Nephron (organoid): ENCODE measurements around the gene GMFB.
"Not testable (repeated sequence)": the region's sequence is repeated elsewhere in the genome, so short reads cannot be mapped to it uniquely, and the experiment has no call there.

ENCODE experiments used
- H3K27ac Mint-ChIP-seq, 3 experiments: 2 replicates each; pipeline ENCODE4 v1.8.0; 2020; ENCODE audit warnings: mixed read lengths in 3 of 3, mild to moderate bottlenecking in 2 of 3, moderate library complexity in 1 of 3
- H3K27me3 Mint-ChIP-seq: 2 replicates; pipeline ENCODE4 v1.8.0; 2021; ENCODE audit warnings: low read depth, mild to moderate bottlenecking, moderate library complexity, mixed read lengths
- H3K36me3 Mint-ChIP-seq: 2 replicates; pipeline ENCODE4 v1.8.0; 2020; ENCODE audit warnings: low read depth, mixed read lengths
- H3K4me1 Mint-ChIP-seq: 2 replicates; pipeline ENCODE4 v1.8.0; 2020; ENCODE audit warnings: mixed read lengths
- H3K4me3 Mint-ChIP-seq, 3 experiments: 2 replicates each; pipeline ENCODE4 v1.8.0; 2020; ENCODE audit warnings: mild to moderate bottlenecking in 3 of 3, mixed read lengths in 3 of 3, moderate library complexity in 2 of 3
- H3K9me3 Mint-ChIP-seq: 2 replicates; pipeline ENCODE4 v1.8.0; 2020; ENCODE audit warnings: mixed read lengths
- TF ChIP-seq, protein P1 (sequence below), 3 experiments: fragments of 200-600 bp; sonication (generic); IDR thresholded peaks; one replicate each; pipeline ENCODE4 v1.5.0; 2021; ENCODE audit warnings: antibody characterized with exemption in 3 of 3; ENCODE audit not compliant: unreplicated experiment in 3 of 3

The GMFB gene

DNA sequence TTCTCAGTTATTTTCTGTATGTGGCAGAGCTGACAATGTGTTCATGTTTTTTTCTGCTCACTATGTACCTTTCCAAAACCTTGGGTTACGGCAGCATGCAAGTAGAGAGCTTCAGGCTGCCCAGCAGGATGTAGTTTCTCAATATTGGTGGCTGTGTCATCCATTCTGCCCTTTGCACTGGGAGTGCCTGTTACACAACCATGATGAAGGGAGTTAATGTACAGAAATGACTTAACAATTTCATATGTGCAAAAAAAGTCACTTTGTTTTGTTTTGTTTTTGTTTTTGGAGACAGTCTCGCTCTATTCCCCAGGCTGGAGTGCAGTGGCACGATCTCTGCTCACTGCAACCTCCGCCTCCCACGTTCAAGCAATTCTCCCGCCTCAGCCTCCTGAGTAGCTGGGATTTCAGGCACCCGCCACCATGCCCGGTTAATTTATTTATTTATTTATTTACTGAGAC lies 41.5 kb downstream of the GMFB start:
- Mint-ChIP-seq H3K27ac (peak overlapping the region in 2 of 3 experiments; percentile 46 to 86), H3K27me3 (peaks cover 4% of the 10 kb centered on the region), H3K9me3 (no peaks in the 10 kb centered on the region), H3K4me1 (peaks cover 49% of the 10 kb centered on the region), H3K4me3 (no peak overlapping the region), H3K36me3 (no peaks in the 10 kb centered on the region)
- TF ChIP-seq, protein P1, sequence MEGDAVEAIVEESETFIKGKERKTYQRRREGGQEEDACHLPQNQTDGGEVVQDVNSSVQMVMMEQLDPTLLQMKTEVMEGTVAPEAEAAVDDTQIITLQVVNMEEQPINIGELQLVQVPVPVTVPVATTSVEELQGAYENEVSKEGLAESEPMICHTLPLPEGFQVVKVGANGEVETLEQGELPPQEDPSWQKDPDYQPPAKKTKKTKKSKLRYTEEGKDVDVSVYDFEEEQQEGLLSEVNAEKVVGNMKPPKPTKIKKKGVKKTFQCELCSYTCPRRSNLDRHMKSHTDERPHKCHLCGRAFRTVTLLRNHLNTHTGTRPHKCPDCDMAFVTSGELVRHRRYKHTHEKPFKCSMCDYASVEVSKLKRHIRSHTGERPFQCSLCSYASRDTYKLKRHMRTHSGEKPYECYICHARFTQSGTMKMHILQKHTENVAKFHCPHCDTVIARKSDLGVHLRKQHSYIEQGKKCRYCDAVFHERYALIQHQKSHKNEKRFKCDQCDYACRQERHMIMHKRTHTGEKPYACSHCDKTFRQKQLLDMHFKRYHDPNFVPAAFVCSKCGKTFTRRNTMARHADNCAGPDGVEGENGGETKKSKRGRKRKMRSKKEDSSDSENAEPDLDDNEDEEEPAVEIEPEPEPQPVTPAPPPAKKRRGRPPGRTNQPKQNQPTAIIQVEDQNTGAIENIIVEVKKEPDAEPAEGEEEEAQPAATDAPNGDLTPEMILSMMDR (IDR thresholded peaks at IDR 0.05; ENCODE audit: unreplicated experiment in 3 of 3), result no peak

DNA sequence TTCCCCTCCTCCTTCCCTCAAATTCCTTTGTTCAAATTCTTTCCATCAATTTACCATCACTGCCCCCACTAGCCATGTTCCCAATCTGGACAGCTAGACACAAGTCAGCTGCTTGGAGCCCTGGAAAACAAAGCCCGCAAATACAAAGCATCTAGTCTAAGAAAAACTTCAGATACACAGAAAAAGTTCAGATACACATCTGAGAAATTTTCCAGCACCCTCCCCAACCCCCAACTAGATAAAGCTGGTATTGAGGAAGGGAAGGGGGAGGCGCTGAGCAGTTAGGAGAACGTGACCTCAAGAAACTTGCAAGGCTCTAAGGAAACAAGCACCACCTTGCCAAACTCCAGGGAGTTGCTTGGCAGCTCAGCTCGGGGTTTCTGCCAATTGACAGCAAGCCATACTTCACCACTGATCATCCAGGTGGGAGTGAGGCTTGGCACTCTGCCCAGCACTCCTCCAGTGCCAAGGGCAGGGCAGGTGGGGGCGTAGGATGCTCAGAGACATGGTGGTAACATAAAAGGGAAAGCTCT lies 42.6 kb downstream of the GMFB start:
- Mint-ChIP-seq H3K36me3 (no peaks in the 10 kb centered on the region), H3K4me1 (peaks cover 59% of the 10 kb centered on the region), H3K4me3 (peak overlapping the region; percentile 37 to 45 (median 40)), H3K27ac (peak overlapping the region; percentile 86 to 94 (median 92)), H3K27me3 (peaks cover 4% of the 10 kb centered on the region), H3K9me3 (no peaks in the 10 kb centered on the region)
- TF ChIP-seq, protein P1 (IDR thresholded peaks at IDR 0.05; ENCODE audit: unreplicated experiment in 3 of 3), result no peak

DNA sequence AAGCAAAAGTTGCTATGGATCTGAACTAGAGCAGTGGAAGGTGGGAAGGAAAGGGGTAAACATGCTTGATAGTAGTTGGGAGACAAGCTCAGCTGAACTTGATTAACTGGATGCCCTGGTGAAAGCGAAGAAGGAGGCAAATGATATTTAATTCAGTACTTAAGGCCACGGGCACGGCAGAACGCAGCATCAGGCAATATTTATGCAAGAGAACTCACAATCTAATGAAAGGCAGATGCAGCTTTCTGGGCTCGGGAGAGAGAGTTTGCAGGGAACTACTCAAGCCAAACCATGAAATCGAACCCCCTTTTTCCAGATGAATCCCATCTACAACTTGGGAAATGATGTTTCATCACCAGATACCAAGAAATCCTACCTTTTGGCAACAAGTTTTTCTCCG lies 44.1 kb downstream of the GMFB start:
- peaks cover 4% of the 10 kb centered on the region for H3K27me3 Mint-ChIP-seq
- peaks cover 62% of the 10 kb centered on the region for H3K4me1 Mint-ChIP-seq
- H3K27ac Mint-ChIP-seq, result peak overlapping the region; percentile 89 to 92 (median 90)
- H3K4me3 Mint-ChIP-seq, result peak overlapping the region in 2 of 3 experiments; percentile 7 to 20
- peaks cover 5% of the 10 kb centered on the region for H3K36me3 Mint-ChIP-seq
- H3K9me3 Mint-ChIP-seq, result no peaks in the 10 kb centered on the region
- TF ChIP-seq, protein P1 (IDR thresholded peaks at IDR 0.05; ENCODE audit: unreplicated experiment in 3 of 3), result no peak

DNA sequence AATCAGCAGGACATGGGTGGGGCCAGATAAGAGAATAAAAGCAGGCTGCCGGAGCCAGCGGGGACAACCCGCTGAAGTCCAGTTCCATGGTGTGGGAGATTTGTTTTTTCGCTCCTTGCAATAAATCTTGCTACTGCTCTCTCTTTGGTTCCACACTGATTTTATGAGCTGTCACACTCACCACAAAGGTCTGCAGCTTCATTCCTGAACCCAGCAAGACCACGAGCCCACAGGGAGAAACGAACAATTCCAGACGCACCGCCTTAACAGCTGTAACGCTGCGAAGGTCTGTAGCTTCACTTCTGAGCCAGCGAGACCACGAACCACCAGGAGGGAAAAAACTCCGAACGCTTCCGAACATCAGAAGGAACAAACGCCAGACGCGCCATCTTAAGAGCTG lies 44.8 kb downstream of the GMFB start:
- peak overlapping the region; percentile 89 to 92 (median 90) for H3K27ac Mint-ChIP-seq
- TF ChIP-seq, protein P1 (IDR thresholded peaks at IDR 0.05; ENCODE audit: unreplicated experiment in 3 of 3), result no peak
- H3K4me1 Mint-ChIP-seq, result peaks cover 62% of the 10 kb centered on the region
- peak overlapping the region; percentile 21 to 70 (median 63) for H3K4me3 Mint-ChIP-seq
- no peaks in the 10 kb centered on the region for H3K9me3 Mint-ChIP-seq
- H3K27me3 Mint-ChIP-seq, result peaks cover 1% of the 10 kb centered on the region
- peaks cover 6% of the 10 kb centered on the region for H3K36me3 Mint-ChIP-seq

DNA sequence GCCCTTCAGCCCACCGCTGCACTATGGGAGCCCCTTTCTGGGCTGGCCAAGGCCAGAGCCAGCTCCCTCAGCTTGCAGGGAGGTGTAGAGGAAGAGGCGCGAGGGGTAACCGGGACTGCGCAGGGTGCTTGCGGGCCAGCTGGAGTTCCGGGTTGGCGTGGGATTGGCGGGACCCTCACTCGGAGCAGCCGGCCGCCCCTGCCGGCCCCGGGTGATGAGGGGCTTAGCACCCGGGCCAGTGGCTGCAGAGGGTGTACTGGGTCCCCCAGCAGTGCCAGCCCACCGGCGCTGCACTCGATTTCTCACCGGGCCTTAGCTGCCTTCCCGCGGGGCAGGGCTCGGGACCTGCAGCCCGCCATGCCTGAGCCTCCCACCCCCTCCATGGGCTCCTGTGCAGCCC lies 45.8 kb downstream of the GMFB start:
- not testable (repeated sequence) for H3K4me3 Mint-ChIP-seq, H3K36me3 Mint-ChIP-seq, H3K27me3 Mint-ChIP-seq, H3K27ac Mint-ChIP-seq, H3K9me3 Mint-ChIP-seq
- H3K4me1 Mint-ChIP-seq, result peaks cover 63% of the 10 kb centered on the region

DNA sequence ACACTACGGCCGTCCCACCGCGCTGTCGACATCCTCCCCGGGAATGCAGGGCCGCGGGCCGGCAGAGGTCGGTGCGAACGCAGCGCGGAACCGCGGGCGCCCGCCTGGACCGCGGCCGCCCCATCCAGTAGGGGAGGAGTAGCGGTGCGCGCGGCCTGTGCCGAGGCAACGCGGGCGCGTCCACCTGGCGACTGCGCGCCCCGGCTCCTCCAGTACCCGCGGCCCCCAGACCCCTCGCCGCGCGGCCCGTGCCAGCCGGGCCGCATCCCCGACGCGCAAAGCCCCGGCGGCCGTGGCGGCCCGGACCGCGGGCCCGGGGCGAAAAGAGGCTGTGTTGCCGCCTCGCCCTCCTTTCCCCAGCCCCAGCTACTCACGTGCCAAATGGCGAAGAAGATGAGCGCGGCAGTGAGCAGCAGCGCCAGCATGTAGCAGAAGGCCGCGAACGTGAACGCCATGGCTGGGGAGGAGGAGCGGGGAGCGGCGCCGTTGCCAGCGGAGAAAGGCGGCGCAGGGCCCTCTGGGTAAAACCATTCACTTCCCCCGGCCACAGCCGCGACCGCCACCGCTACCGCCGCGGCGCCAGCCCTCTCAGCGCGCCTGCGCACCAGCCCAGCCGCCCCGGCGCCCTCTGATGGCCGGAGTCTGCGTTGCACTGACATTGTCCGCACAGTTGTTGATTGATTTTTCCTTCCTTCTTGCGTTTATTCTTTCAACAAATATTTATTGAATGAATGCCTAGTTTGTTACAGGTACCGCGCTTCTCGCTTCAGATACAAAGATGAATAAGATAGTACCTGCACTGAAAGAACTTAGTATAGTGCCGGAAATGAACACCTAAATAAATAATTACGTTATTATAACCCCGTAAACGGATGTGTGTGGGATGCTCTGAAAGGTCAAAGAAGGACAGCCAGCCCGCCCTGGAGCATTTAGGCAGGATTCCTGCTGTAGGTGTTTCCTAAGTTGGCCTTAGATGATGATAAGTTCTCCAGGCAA lies 47.6 kb downstream of the GMFB start, which contains the start of gene CNIH1:
TSS of gene CNIH1 (minus strand) at position 502 of the 996 bp plus-strand sequence. CDS start at position 455, 47 bp downstream.
- Mint-ChIP-seq H3K27me3 (no peaks in the 10 kb centered on the region), H3K27ac (peak within 1 kb of the TSS; percentile 95 to 99 (median 99)), H3K9me3 (no peaks in the 10 kb centered on the region), H3K4me3 (peak within 1 kb of the TSS; percentile 96 to 98 (median 97)), H3K36me3 (peaks cover 6% of the 10 kb centered on the region), H3K4me1 (peaks cover 62% of the 10 kb centered on the region)
- TF ChIP-seq, protein P1 (IDR thresholded peaks at IDR 0.05; ENCODE audit: unreplicated experiment in 3 of 3), result peak; percentile 97
